HepG2 (cell line): ENCODE results near the gene B4GALT3. TPM values are rescaled to one million over a fixed set of nuclear protein-coding genes. Genes with fewer than 3 reads are reported as not detected.

Experiments
- CCAR2 ChIP-seq: fragments of 200-400 bp; formaldehyde crosslinking; optimal IDR thresholded peaks from 2 replicates; pipeline ENCODE3; 2018; ENCODE audit warnings: low read depth, mild to moderate bottlenecking, low read length, moderate library complexity
- ELK4 ChIP-seq: sonication (generic); formaldehyde crosslinking; IDR thresholded peaks from 2 replicates; pipeline ENCODE4 v1.9.0; 2021; ENCODE audit warnings: missing genetic modification reagents, borderline replicate concordance
- FLYWCH1 ChIP-seq: sonication (generic); formaldehyde crosslinking; IDR thresholded peaks from 2 replicates; pipeline ENCODE4 v1.8.1; 2023; ENCODE audit warnings: mild to moderate bottlenecking, missing genetic modification reagents
- FOXP1 ChIP-seq, 2 experiments: fragments of 450-650 bp in 1 of 2; IDR thresholded peaks; 2 replicates each; pipeline ENCODE4 v1.6.1; 2017 to 2018; ENCODE audit warnings: antibody characterized with exemption in 1 of 2
- HNF1B ChIP-seq: sonication (generic); formaldehyde crosslinking; IDR thresholded peaks from 2 replicates; pipeline ENCODE4 v1.5.1; 2020; ENCODE audit warnings: mild to moderate bottlenecking, moderate library complexity, missing genetic modification reagents
- HNRNPLL ChIP-seq: fragments of 200-400 bp; formaldehyde crosslinking; IDR thresholded peaks from 2 replicates; pipeline ENCODE4 v1.6.1; 2017; ENCODE audit warnings: mild to moderate bottlenecking, low read depth, low read length; ENCODE audit not compliant: poor library complexity, severe bottlenecking
- HOMEZ ChIP-seq: IDR thresholded peaks from 2 replicates; pipeline ENCODE4 v1.6.1; 2016; ENCODE audit warnings: low read depth
- MAFK ChIP-seq, 2 experiments: IDR thresholded peaks in 1 of 2; conservative IDR thresholded peaks in 1 of 2; 2 replicates each; pipeline ENCODE4 v1.6.1; 2011; ENCODE audit warnings: improper control_type of control experiment in 2 of 2, low read length in 2 of 2
- MIER3 ChIP-seq: IDR thresholded peaks from 2 replicates; pipeline ENCODE4 v1.6.1; 2016; ENCODE audit warnings: missing compliant biosample characterization, borderline replicate concordance
- NFATC3 ChIP-seq: sonication (generic); formaldehyde crosslinking; IDR thresholded peaks from 2 replicates; pipeline ENCODE4 v1.5.1; 2020; ENCODE audit warnings: mild to moderate bottlenecking, missing genetic modification reagents
- RXRA ChIP-seq: sonication (generic); formaldehyde crosslinking; IDR thresholded peaks from 2 replicates; pipeline ENCODE4 v1.5.1; 2020; ENCODE audit warnings: missing genetic modification reagents
- SYNCRIP ChIP-seq: fragments of 200-400 bp; formaldehyde crosslinking; IDR thresholded peaks from 2 replicates; pipeline ENCODE4 v1.6.1; 2018; ENCODE audit warnings: mild to moderate bottlenecking, low read depth, low read length; ENCODE audit not compliant: insufficient read depth
- TFE3 ChIP-seq: IDR thresholded peaks from 2 replicates; pipeline ENCODE4 v1.6.1; 2016
- ZBTB38 ChIP-seq: sonication (generic); formaldehyde crosslinking; IDR thresholded peaks from 2 replicates; pipeline ENCODE4 v1.5.1; 2020; ENCODE audit warnings: mild to moderate bottlenecking, missing genetic modification reagents
- ZNF609 ChIP-seq: sonication (generic); formaldehyde crosslinking; IDR thresholded peaks from 2 replicates; pipeline ENCODE4 v1.4.0; 2020; ENCODE audit warnings: mild to moderate bottlenecking, missing genetic modification reagents, borderline replicate concordance
- polyA plus RNA-seq, 8 experiments: library from polyadenylated mRNA; depleted of rRNA in 3 of 8; stranded (reverse) in 7 of 8; unstranded in 1 of 8; fragments of >200 nt; fragmentation: Illumina TruSeq in 4 of 8; extraction: Trizol in 4 of 8; gene quantifications; 2 replicates each; pipeline versions ENCODE4 v1.2.1 to v1.2.3, GENCODE V29; 2011 to 2016; ENCODE audit warnings: low read depth in 4 of 8, missing spikeins in 1 of 8, mixed read lengths in 1 of 8; ENCODE audit not compliant: insufficient read depth in 1 of 8
- total RNA-seq, 5 experiments: library from RNA; depleted of rRNA; stranded (reverse); fragments of >200 nt; fragmentation: Illumina TruSeq; extraction: Trizol; gene quantifications; 2 replicates each; pipeline ENCODE4 v1.2.3, GENCODE V29; 2016; ENCODE audit warnings: low read depth in 1 of 5

The B4GALT3 gene
- total and polyA plus RNA-seq, 2 of the 13 experiments (the other 11 are each of a cell fraction or from before 2014, with no cell fraction given) = 35.6 to 40.4 TPM

GRCh38 chr1:161198194-161198896, 21.0 kb upstream of the B4GALT3 start (continued):
- TF ChIP-seq TFE3 = no peak
- TF ChIP-seq FLYWCH1 (CRISPR knock-in tag) = no peak
- 0 out of 2 replicates have a peak, but pooled peaks have one; percentile 26 for TF ChIP-seq ZNF609 (CRISPR knock-in tag)
- no peak for TF ChIP-seq RXRA (CRISPR knock-in tag)
- TF ChIP-seq HNRNPLL = peak; percentile 23
- no peak for TF ChIP-seq NFATC3 (CRISPR knock-in tag)
- TF ChIP-seq MIER3 (CRISPR knock-in tag) = no peak
- TF ChIP-seq MAFK (conservative IDR thresholded peaks at IDR 0.05 in 1 of 2, IDR thresholded peaks at IDR 0.05 in 1 of 2; ENCODE audit: low read length in 2 of 2) = no peak
- no peak for TF ChIP-seq ELK4 (CRISPR knock-in tag)
- TF ChIP-seq CCAR2 = no peak
- no peak for TF ChIP-seq FOXP1 (IDR thresholded peaks at IDR 0.05)
- TF ChIP-seq FOXP1 (CRISPR knock-in tag; IDR thresholded peaks at IDR 0.05) = no peak
- peak; percentile 58; the same call in 1 of the 2 replicates for TF ChIP-seq HNF1B (CRISPR knock-in tag)
- no peak for TF ChIP-seq ZBTB38
- no peak for TF ChIP-seq HOMEZ
- no peak for TF ChIP-seq SYNCRIP
